SK-N-SH treated with all-trans-retinoic acid at 6 μM for 48 hours (cell line): ENCODE measurements around the gene STK4.

ENCODE experiments used
- ATAC-seq: fragments of 200-7000 bp; cut with Tn5 transposase; 3 replicates; pipeline ENCODE4 v1.9.1; 2020; ENCODE audit warnings: mild to moderate bottlenecking, moderate library complexity
- ESRRG ChIP-seq: fragments of 250-450 bp; sonication (Bioruptor Pico); IDR thresholded peaks from 2 replicates; pipeline ENCODE4 v1.6.1; 2021; ENCODE audit warnings: mild to moderate bottlenecking
- ISL1 ChIP-seq: fragments of 250-450 bp; sonication (Bioruptor Pico); IDR thresholded peaks from 2 replicates; pipeline ENCODE4 v2.1.2; 2022; ENCODE audit warnings: mild to moderate bottlenecking, moderate library complexity
- PPARA ChIP-seq: fragments of 250-450 bp; sonication (Bioruptor Pico); IDR thresholded peaks from 2 replicates; pipeline ENCODE4 v1.5.0; 2020; ENCODE audit warnings: mild to moderate bottlenecking, borderline replicate concordance
- TCF4 ChIP-seq: fragments of 250-450 bp; sonication (Bioruptor Pico); IDR thresholded peaks from 2 replicates; pipeline ENCODE4 v1.8.0; 2021; ENCODE audit warnings: mild to moderate bottlenecking, moderate library complexity, borderline replicate concordance
- TOX ChIP-seq: fragments of 250-450 bp; sonication (Bioruptor Pico); IDR thresholded peaks from 2 replicates; pipeline ENCODE4 v1.8.0; 2021; ENCODE audit warnings: mild to moderate bottlenecking, moderate library complexity, borderline replicate concordance
- TSHZ2 ChIP-seq: fragments of 250-450 bp; sonication (Bioruptor Pico); IDR thresholded peaks from 2 replicates; pipeline ENCODE4 v1.5.0; 2020; ENCODE audit warnings: mild to moderate bottlenecking, moderate library complexity
- ZFP3 ChIP-seq: fragments of 250-450 bp; sonication (Bioruptor Pico); IDR thresholded peaks from 2 replicates; pipeline ENCODE4 v1.5.0; 2020; ENCODE audit warnings: mild to moderate bottlenecking, moderate library complexity
- ZFP30 ChIP-seq: fragments of 450-650 bp; formaldehyde crosslinking; IDR thresholded peaks from 2 replicates; pipeline ENCODE4 v1.5.0; 2022; ENCODE audit warnings: mild to moderate bottlenecking, moderate library complexity
- ZNF70 ChIP-seq: fragments of 450-650 bp; formaldehyde crosslinking; IDR thresholded peaks from 2 replicates; pipeline ENCODE4 v1.5.0; 2020; ENCODE audit warnings: mild to moderate bottlenecking, moderate library complexity
- TF ChIP-seq, protein P1 (sequence below): fragments of 250-450 bp; sonication (Bioruptor Pico); IDR thresholded peaks from 2 replicates; pipeline ENCODE4 v1.5.1; 2020; ENCODE audit warnings: low read depth, mild to moderate bottlenecking, moderate library complexity

Gene STK4

DNA sequence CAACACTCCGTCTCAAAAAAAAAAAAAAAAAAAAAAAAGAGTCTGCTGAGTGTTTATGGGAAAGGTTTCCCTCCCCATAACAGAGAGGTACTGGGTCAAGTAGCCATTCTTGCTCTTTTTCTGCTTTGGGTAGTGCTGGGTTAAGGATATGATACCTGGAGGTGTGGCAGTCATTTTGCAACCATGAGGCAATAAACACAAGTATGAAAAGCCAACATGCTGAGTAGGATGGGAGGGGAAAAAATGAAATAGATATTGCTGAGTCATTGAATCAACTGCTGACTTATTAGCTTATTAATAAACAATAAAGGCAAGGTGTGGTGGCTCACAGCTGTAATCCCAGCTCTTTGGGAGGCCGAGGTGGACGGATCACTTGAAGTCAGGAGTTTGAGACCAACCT lies 3.8 kb upstream of the STK4 start:
- ATAC-seq = no peak
- TF ChIP-seq ZNF70 = no peak
- TF ChIP-seq TSHZ2 = no peak
- no peak for TF ChIP-seq ESRRG (CRISPR knock-in tag)
- no peak for TF ChIP-seq PPARA
- no peak for TF ChIP-seq TCF4 (CRISPR knock-in tag)
- TF ChIP-seq ZFP30 (CRISPR knock-in tag) = no peak
- TF ChIP-seq, protein P1, sequence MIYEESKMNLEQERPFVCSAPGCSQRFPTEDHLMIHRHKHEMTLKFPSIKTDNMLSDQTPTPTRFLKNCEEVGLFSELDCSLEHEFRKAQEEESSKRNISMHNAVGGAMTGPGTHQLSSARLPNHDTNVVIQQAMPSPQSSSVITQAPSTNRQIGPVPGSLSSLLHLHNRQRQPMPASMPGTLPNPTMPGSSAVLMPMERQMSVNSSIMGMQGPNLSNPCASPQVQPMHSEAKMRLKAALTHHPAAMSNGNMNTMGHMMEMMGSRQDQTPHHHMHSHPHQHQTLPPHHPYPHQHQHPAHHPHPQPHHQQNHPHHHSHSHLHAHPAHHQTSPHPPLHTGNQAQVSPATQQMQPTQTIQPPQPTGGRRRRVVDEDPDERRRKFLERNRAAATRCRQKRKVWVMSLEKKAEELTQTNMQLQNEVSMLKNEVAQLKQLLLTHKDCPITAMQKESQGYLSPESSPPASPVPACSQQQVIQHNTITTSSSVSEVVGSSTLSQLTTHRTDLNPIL (CRISPR knock-in tag) = no peak

- TF ChIP-seq TSHZ2 = no peak
- no peak for TF ChIP-seq TCF4 (CRISPR knock-in tag)
- ATAC-seq = no peak
Observed at GRCh38 chr20:44963325-44964215, 2.7 kb upstream of the STK4 start.

GRCh38 chr20:44965651-44966029 lies 672 bp upstream of the STK4 start:
- ATAC-seq = no peak

DNA sequence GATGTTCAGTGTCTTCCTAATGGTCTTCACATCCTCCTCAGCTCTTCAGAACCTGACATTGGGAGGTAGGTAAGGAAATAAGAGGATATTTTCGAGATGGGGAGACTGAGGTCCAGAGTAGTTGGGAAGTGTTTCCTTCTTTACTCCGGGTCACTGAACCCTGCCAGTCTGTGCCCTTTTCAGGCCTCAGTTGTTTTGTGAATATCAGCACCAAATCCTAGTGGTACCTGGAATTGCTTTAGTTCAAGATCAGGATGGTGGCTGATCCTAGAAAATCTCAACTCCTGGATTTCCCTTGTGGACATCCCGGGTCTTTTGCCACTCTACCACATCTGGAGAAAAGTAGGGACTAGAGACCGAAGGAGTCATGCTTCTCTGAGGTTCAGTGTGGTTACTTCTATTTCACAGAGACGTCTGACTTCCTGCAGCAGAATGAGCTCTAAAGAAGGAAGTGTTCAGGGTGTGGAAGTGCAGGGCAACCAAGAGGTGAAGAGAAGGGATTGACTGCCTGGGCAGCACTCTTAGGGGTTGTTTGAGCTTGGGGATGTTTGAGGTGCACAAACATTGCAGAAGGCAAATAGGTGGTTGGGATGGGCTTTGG lies 995 bp downstream of the STK4 start:
- no peak for TF ChIP-seq ZFP3 (CRISPR knock-in tag)
- TF ChIP-seq, protein P1 (CRISPR knock-in tag) = no peak
- no peak for TF ChIP-seq TOX (CRISPR knock-in tag)
- no peak for TF ChIP-seq ISL1
- ATAC-seq = peak; percentile 34; the same call in 2 of the 3 replicates

More at GRCh38 chr20:44965651-44966029, 672 bp upstream of the STK4 start:
- TF ChIP-seq, protein P1 (CRISPR knock-in tag) = no peak

- ATAC-seq = no peak
- TF ChIP-seq, protein P1 (CRISPR knock-in tag) = no peak
- peak; percentile 59 for TF ChIP-seq ISL1
Observed at GRCh38 chr20:44969300-44969894, 3.1 kb downstream of the STK4 start.
